Germinal center (tissue), 1 donor: Measurements from ENCODE around the gene TWNK.

ENCODE experiments used
- DNase-seq: peaks from one replicate; pipeline ENCODE4 v3.0.0; 2012; ENCODE audit warnings: mixed read lengths, low spot score

The TWNK gene

GRCh38 chr10:100986952-100987684 lies at the start of gene TWNK, which contains the start of gene MRPL43:
TWNK (plus strand) TSS chr10:100987543; CDS start chr10:100988211, 668 bp downstream.
MRPL43 (minus strand) TSS chr10:100987497; CDS start chr10:100987443, 54 bp downstream.
- peak; percentile 86 for DNase-seq

- DNase-seq, result no peak
These were observed 47.5 kb upstream of the TWNK start for GRCh38 chr10:100939763-100940344.

GRCh38 chr10:100942229-100942628 lies 45.1 kb upstream of the TWNK start:
- no peak for DNase-seq

GRCh38 chr10:100943508-100943907 lies 43.8 kb upstream of the TWNK start:
- no peak for DNase-seq

- no peak for DNase-seq
These were observed 41.6 kb upstream of the TWNK start for GRCh38 chr10:100945754-100946153.

GRCh38 chr10:100948916-100949315 lies 38.4 kb upstream of the TWNK start:
- DNase-seq, result no peak

GRCh38 chr10:100960251-100960650 lies 27.1 kb upstream of the TWNK start:
- no peak for DNase-seq

- no peak for DNase-seq
These were observed 24.8 kb upstream of the TWNK start for GRCh38 chr10:100962351-100963080.

- no peak for DNase-seq
These were observed 23.5 kb upstream of the TWNK start for GRCh38 chr10:100963826-100964225.

- DNase-seq, result no peak
These were observed 21.5 kb upstream of the TWNK start for GRCh38 chr10:100965820-100966219.

- no peak for DNase-seq
These were observed 20.5 kb upstream of the TWNK start for GRCh38 chr10:100966887-100967286.

GRCh38 chr10:100967332-100967731 lies 20.0 kb upstream of the TWNK start:
- DNase-seq, result no peak

GRCh38 chr10:100968062-100968736 lies 19.1 kb upstream of the TWNK start:
- DNase-seq, result no peak

- no peak for DNase-seq
These were observed 18.5 kb upstream of the TWNK start for GRCh38 chr10:100968863-100969186.

- DNase-seq, result peak; percentile 75
These were observed 17.9 kb upstream of the TWNK start, which contains the start of gene SEMA4G for GRCh38 chr10:100969187-100970075. SEMA4G (plus strand) TSS chr10:100969504; CDS start chr10:100972913, 3,409 bp downstream.

GRCh38 chr10:100970076-100970913 lies 17.0 kb upstream of the TWNK start:
- peak; percentile 62 for DNase-seq

- no peak for DNase-seq
These were observed 16.2 kb upstream of the TWNK start for GRCh38 chr10:100970914-100971811.

GRCh38 chr10:100972115-100972903 lies 15.0 kb upstream of the TWNK start:
- no peak for DNase-seq
